H1 (cell line): ENCODE results near the gene NUP188. TPM values are rescaled to one million over a fixed set of nuclear protein-coding genes. Genes with fewer than 3 reads are reported as not detected.

Source experiments
- CTCF ChIA-PET: fragments of 300-600 bp; sonication (Branson Sonifier 250); formaldehyde crosslinking; loops from one replicate; lab custom pipeline; 2021; ENCODE audit not compliant: partially characterized antibody; lab: Charles Lee
- POLR2A ChIA-PET: fragments of 300-600 bp; sonication (Branson Sonifier 250); formaldehyde crosslinking; loops from one replicate; lab custom pipeline; 2021; ENCODE audit warnings: inconsistent platforms; ENCODE audit not compliant: partially characterized antibody; lab: Charles Lee
- DNase-seq, 2 experiments: peaks; one replicate each; pipeline versions ENCODE4 v3.0.0 to v3.0.0-alpha.2; 2010 to 2022; ENCODE audit warnings: low spot score in 2 of 2, low read depth in 1 of 2, mixed read lengths in 1 of 2
- FAIRE-seq: peaks from 2 replicates; lab custom pipeline; 2011; peaks lifted over from hg19 to GRCh38; lab: Jason Lieb, UNC
- H2AFZ ChIP-seq: 2 replicates; pipeline ENCODE4 v1.8.1; 2012; ENCODE audit warnings: low read length, inconsistent platforms
- H2AK5ac ChIP-seq: 2 replicates; pipeline ENCODE4 v1.6.1; 2013; ENCODE audit warnings: low read depth, low read length
- H2BK120ac ChIP-seq: replicated peaks from 2 replicates; pipeline ENCODE3; 2013; ENCODE audit warnings: low read depth, low read length, inconsistent platforms
- H2BK12ac ChIP-seq: 2 replicates; pipeline ENCODE4 v1.6.1; 2013; ENCODE audit warnings: low read depth, low read length
- H2BK15ac ChIP-seq: 2 replicates; pipeline ENCODE4 v1.6.1; 2013; ENCODE audit warnings: low read length
- H2BK20ac ChIP-seq: 2 replicates; pipeline ENCODE4 v1.6.1; 2013; ENCODE audit warnings: low read length
- H2BK5ac ChIP-seq: 2 replicates; pipeline ENCODE4 v1.6.1; 2013; ENCODE audit warnings: low read depth, low read length
- H3K14ac ChIP-seq: 2 replicates; pipeline ENCODE4 v1.6.1; 2013; ENCODE audit warnings: inconsistent platforms; ENCODE audit not compliant: insufficient read length
- H3K18ac ChIP-seq: 2 replicates; pipeline ENCODE4 v1.6.1; 2013; ENCODE audit warnings: low read length; ENCODE audit errors: extremely low read depth
- H3K23ac ChIP-seq: 2 replicates; pipeline ENCODE4 v1.6.1; 2013; ENCODE audit warnings: inconsistent platforms; ENCODE audit not compliant: insufficient read length
- H3K23me2 ChIP-seq: 2 replicates; pipeline ENCODE4 v1.6.1; 2013; ENCODE audit warnings: low read depth, low read length
- H3K27ac ChIP-seq: 2 replicates; pipeline ENCODE4 v1.6.1; 2011; ENCODE audit warnings: low read depth, low read length, inconsistent platforms
- H3K27me3 ChIP-seq, 4 experiments: replicated peaks in 1 of 4; 1 replicate in 1 of 4; 2 replicates in 3 of 4; pipeline versions ENCODE4 v1.6.1 to v1.8.1; 2011 to 2013; ENCODE audit warnings: low read length in 3 of 4, mild to moderate bottlenecking in 3 of 4, inconsistent platforms in 2 of 4, mixed read lengths in 2 of 4, moderate library complexity in 1 of 4; ENCODE audit not compliant: control insufficient read depth in 3 of 4, insufficient read depth in 3 of 4; ENCODE audit errors: extremely low read depth in 1 of 4
- H3K36me3 ChIP-seq, 4 experiments: 2 replicates each; pipeline versions ENCODE4 v1.6.1 to v1.8.1; 2011 to 2013; ENCODE audit warnings: mild to moderate bottlenecking in 4 of 4, low read length in 3 of 4, moderate library complexity in 2 of 4, control low read depth in 1 of 4, inconsistent platforms in 1 of 4; ENCODE audit not compliant: insufficient read depth in 4 of 4, control insufficient read depth in 2 of 4
- H3K4ac ChIP-seq: replicated peaks from 2 replicates; pipeline ENCODE3; 2013; ENCODE audit warnings: low read length, low read depth, mixed read lengths, inconsistent platforms; ENCODE audit not compliant: insufficient read length
- H3K4me1 ChIP-seq, 4 experiments: replicated peaks in 1 of 4; 1 replicate in 1 of 4; 2 replicates in 3 of 4; pipeline versions ENCODE4 v1.6.1 to v1.8.1; 2011 to 2013; ENCODE audit warnings: low read length in 3 of 4, inconsistent platforms in 2 of 4, mixed read lengths in 1 of 4; ENCODE audit not compliant: insufficient read depth in 4 of 4, control insufficient read depth in 3 of 4
- H3K4me2 ChIP-seq, 2 experiments: 2 replicates each; pipeline versions ENCODE4 v1.6.1 to v1.8.1; 2011 to 2013; ENCODE audit warnings: low read depth in 2 of 2, low read length in 2 of 2, control low read depth in 1 of 2, inconsistent platforms in 1 of 2, mild to moderate bottlenecking in 1 of 2; ENCODE audit not compliant: insufficient read depth in 1 of 2
- H3K4me3 ChIP-seq, 4 experiments: fragments of 200-600, 300-600 bp in 1 of 4; sonication (generic), shearing (Covaris generic), sonication (Bioruptor Twin) in 1 of 4; 2 replicates each; pipeline versions ENCODE4 v1.5.1 to v1.8.1; 2011 to 2016; ENCODE audit warnings: low read length in 4 of 4, low read depth in 3 of 4, control low read depth in 2 of 4, inconsistent platforms in 2 of 4, mild to moderate bottlenecking in 2 of 4, mixed read lengths in 1 of 4, moderate library complexity in 1 of 4; ENCODE audit not compliant: insufficient read depth in 2 of 4; ENCODE audit errors: extremely low read depth in 1 of 4
- H3K56ac ChIP-seq: replicated peaks from 2 replicates; pipeline ENCODE3; 2013; ENCODE audit warnings: low read depth, mild to moderate bottlenecking, mixed read lengths, low read length, inconsistent platforms; ENCODE audit not compliant: insufficient read length
- H3K79me1 ChIP-seq: 2 replicates; pipeline ENCODE4 v1.6.1; 2013; ENCODE audit warnings: low read depth, low read length, control low read depth
- H3K79me2 ChIP-seq, 2 experiments: 2 replicates each; pipeline versions ENCODE4 v1.6.1 to v1.8.1; 2012 to 2013; ENCODE audit warnings: low read length in 2 of 2, mild to moderate bottlenecking in 2 of 2, inconsistent platforms in 1 of 2; ENCODE audit not compliant: insufficient read depth in 2 of 2, control insufficient read depth in 1 of 2
- H3K9ac ChIP-seq, 4 experiments: replicated peaks in 1 of 4; 1 replicate in 1 of 4; 2 replicates in 3 of 4; pipeline versions ENCODE4 v1.6.1 to v1.8.1; 2011 to 2013; ENCODE audit warnings: low read depth in 3 of 4, low read length in 3 of 4, control low read depth in 2 of 4, mild to moderate bottlenecking in 2 of 4, moderate library complexity in 2 of 4, inconsistent platforms in 1 of 4; ENCODE audit errors: extremely low read depth in 1 of 4
- H3K9me3 ChIP-seq, 2 experiments: 2 replicates each; pipeline versions ENCODE4 v1.6.1 to v1.8.1; 2012 to 2013; ENCODE audit warnings: mild to moderate bottlenecking in 2 of 2, moderate library complexity in 2 of 2, control low read depth in 1 of 2, inconsistent platforms in 1 of 2, low read depth in 1 of 2, low read length in 1 of 2, mixed read lengths in 1 of 2; ENCODE audit not compliant: insufficient read depth in 2 of 2
- H4K20me1 ChIP-seq, 2 experiments: replicated peaks in 1 of 2; 2 replicates each; pipeline versions ENCODE3 to v1.8.1; 2011 to 2013; ENCODE audit warnings: inconsistent platforms in 2 of 2, low read length in 2 of 2, mild to moderate bottlenecking in 1 of 2; ENCODE audit not compliant: insufficient read depth in 2 of 2, control insufficient read depth in 1 of 2
- H4K5ac ChIP-seq: 2 replicates; pipeline ENCODE4 v1.6.1; 2013; ENCODE audit warnings: low read length, low read depth, mixed read lengths, inconsistent platforms; ENCODE audit not compliant: insufficient read length
- H4K8ac ChIP-seq: 2 replicates; pipeline ENCODE4 v1.8.0; 2013; ENCODE audit warnings: mild to moderate bottlenecking, moderate library complexity, low read length, inconsistent platforms; ENCODE audit not compliant: insufficient read depth; ENCODE audit errors: extremely low read depth
- H4K91ac ChIP-seq: replicated peaks from 2 replicates; pipeline ENCODE3; 2013; ENCODE audit warnings: low read length, mixed read lengths, inconsistent platforms; ENCODE audit not compliant: insufficient read length
- CHD2 ChIP-seq: IDR thresholded peaks from 2 replicates; pipeline ENCODE4 v1.6.1; 2012; ENCODE audit warnings: low read length, improper control_type of control experiment
- POLR2A ChIP-seq, 2 experiments: IDR thresholded peaks; 1 replicate in 1 of 2; 2 replicates in 1 of 2; pipeline ENCODE4 v1.6.1; 2011; ENCODE audit warnings: low read depth in 2 of 2, low read length in 2 of 2, mild to moderate bottlenecking in 2 of 2; ENCODE audit errors: control extremely low read depth in 1 of 2
- SP2 ChIP-seq: IDR thresholded peaks from 2 replicates; pipeline ENCODE4 v1.6.1; 2012; ENCODE audit warnings: mild to moderate bottlenecking, low read length, inconsistent platforms
- WGBS, 2 experiments: shearing (Covaris generic) in 1 of 2; methylation state at CpG; one replicate each; pipeline versions ENCODE4 v1.1.6 to v1.1.7; 2013 to 2015; ENCODE audit warnings: low lambda C conversion rate in 2 of 2, mixed read lengths in 2 of 2, inconsistent platforms in 1 of 2, low coverage in 1 of 2, missing lambda C conversion rate in 1 of 2; ENCODE audit not compliant: insufficient replicate concordance in 2 of 2, insufficient coverage in 1 of 2, insufficient read length in 1 of 2; ENCODE audit errors: extremely low coverage in 1 of 2, missing lambda C conversion rate in 1 of 2; 5-methylcytosine and 5-hydroxymethylcytosine counted together
- polyA plus RNA-seq, 7 experiments: library from polyadenylated mRNA; depleted of rRNA in 3 of 7; stranded (reverse) in 5 of 7; unstranded in 2 of 7; fragments of >200 nt in 5 of 7; fragments of 200-250 nt in 2 of 7; gene quantifications; 1 replicate in 5 of 7; 2 replicates in 1 of 7; 4 replicates in 1 of 7; pipeline versions ENCODE4 v1.2.1 to v1.2.3, GENCODE V29; 2011 to 2013; ENCODE audit warnings: missing spikeins in 2 of 7, mixed read lengths in 2 of 7
- total RNA-seq: library from RNA; stranded (reverse); fragmentation: NEBNext Ultra II Directional; extraction: Animal tissue kit (Norgen Biotek cat#: 25700); gene quantifications from 2 replicates; pipeline ENCODE4 v1.2.1, GENCODE V29; 2021

NUP188 gene
- total and polyA plus RNA-seq, 2 of the 8 experiments (the other 6 are each of a cell fraction or from before 2014, with no cell fraction given): 90.1 to 111 TPM

DNA sequence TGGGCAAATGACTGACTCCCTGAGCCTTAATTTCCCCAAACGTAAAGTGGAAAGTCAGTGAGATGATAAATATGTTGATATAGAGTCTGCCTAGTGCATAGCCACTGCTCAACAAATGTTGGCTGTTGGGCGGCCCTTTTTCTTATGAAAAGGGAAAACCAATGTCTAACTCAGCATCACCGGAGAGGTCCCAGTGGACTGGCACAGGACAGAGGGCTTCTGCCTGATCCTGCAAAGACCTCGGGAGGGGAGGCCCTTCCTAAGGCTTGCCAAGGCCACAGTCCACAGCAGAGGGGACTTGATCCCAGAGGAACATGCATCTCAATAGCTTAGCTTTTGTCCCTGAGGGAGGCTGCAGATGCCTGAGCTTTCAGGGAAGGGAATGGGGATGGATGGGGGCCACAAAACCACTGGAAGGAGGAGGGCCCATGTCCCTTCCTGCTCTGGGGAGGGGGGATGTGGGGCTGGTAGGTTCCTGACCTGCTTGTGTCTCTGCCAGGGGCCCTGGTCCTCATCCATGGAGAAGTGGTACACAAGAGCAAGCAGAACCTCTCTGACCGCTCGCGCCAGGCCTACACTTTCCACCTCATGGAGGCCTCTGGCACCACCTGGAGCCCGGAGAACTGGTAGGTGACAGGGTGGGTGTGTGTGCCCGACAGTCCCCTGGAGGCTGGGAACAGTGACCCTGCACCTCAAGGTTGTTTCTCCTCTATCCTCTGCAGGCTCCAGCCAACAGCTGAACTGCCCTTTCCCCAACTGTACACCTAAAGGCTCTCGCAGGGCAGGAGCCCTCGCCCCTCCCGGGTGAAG lies 6.3 kb upstream of the NUP188 start:
- Histone ChIP-seq H2AK5ac (no peak overlapping the region), H2BK15ac (no peak overlapping the region), H3K23me2 (no peaks in the 10 kb centered on the region), H4K20me1 (no peaks in the 10 kb centered on the region), H3K79me2 (peaks cover 0 to 7% of the 10 kb centered on the region in 2 experiments; a peak in 1 of 4 replicates), H3K79me1 (peaks cover 2% of the 10 kb centered on the region; the same call in 1 of the 2 replicates)
- no peak for TF ChIP-seq CHD2
- TF ChIP-seq POLR2A (IDR thresholded peaks at IDR 0.05; ENCODE audit: control extremely low read depth in 1 of 2, low read depth in 2 of 2, low read length in 2 of 2): no peak
- no peak for TF ChIP-seq SP2
- TF ChIP-seq, all 59 proteins: peak for 0
- Histone ChIP-seq H2BK12ac (no peak overlapping the region), H4K8ac (no peak overlapping the region), H2AFZ (no peak overlapping the region), H4K91ac (no peak overlapping the region), H3K4me2 (no peak overlapping the region), H3K23ac (no peak overlapping the region), H3K9me3 (no peaks in the 10 kb centered on the region), H3K18ac (no peak overlapping the region), H3K4me3 (no peak overlapping the region), H4K5ac (no peak overlapping the region), H3K27ac (no peak overlapping the region), H3K27me3 (no peaks in the 10 kb centered on the region), H2BK5ac (no peak overlapping the region), H2BK20ac (no peak overlapping the region), H3K36me3 (peaks cover 0 to 5% (median 2%) of the 10 kb centered on the region in 4 experiments; a peak in 2 of 8 replicates), H3K4me1 (peaks cover 0 to under 1% (median 0%) of the 10 kb centered on the region in 4 experiments; a peak in 1 of 7 replicates), H3K14ac (no peak overlapping the region), H3K56ac (no peak overlapping the region), H2BK120ac (no peak overlapping the region), H3K9ac (no peak overlapping the region), H3K4ac (no peak overlapping the region)
- POLR2A ChIA-PET: interaction anchor here (0.5 to 1.7 kb wide), 3 partner anchors 9 to 15 kb away, joined by 3 to 5 read pairs (median 4); no protein-coding TSS in a partner anchor
- CTCF ChIA-PET: interaction anchor here (0.9 to 2.5 kb wide), 3 partner anchors 60 to 123 kb away, joined by 4 to 6 read pairs (median 6); partner anchors contain the start of gene ENDOG
- DNase-seq (no peak), FAIRE-seq (no peak)
- 90% methylated on average over 12 of the region's 12 CpGs; no CpG with 5 or more reads in 1 of the 2 experiments for WGBS, 2 experiments
